ENCODE measurements around the gene LRRTM4.

LRRTM4 gene

DNA sequence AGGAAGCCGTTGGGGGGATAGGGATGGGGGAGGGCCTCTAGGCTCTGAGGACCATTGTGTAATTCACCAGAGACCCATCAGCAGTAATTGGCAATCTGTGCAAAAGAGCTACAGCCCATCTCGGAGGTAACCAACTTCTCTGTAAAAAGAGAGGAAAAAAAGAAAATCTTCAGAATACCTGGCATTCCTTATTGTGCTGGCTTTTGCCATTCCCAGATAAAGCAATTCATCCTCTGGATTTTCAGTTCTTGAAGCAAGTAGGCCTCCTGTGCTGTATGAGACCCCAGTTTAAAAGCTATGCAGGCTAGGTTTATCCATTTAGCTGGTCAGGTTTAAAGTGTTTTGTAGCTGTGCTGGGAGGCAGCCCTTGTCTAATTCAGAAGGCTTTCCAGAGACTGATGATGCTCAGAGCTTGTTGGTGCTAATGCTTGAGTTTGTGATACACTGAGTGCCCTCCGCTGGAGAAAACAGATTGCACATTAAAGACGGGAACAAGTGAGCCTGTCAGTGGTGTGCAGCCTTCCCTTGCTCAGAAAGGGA, at the start of gene LRRTM4:
Gene LRRTM4, minus strand, starts transcription at position 446 of the 540 bp plus-strand sequence.
- no peak for DNase-seq

DNA sequence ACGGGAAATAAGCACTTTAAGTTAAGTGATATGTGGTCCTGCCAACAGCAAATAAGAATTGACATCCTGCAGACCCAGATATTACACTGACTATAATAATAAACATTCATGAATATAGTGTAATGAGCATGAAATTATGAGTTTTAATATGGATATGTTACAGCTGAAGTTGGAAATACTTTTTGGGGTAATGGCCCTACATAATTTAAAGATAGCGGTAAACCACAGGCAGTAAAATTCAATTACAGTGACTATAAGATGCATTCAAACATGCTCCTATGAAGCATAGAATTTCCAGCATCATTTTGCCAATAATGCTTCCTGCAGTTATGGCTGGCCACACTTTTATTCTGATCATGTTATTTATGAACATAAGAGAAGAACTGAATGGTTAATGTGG, 49.4 kb upstream of the LRRTM4 start:
- no peak for DNase-seq

DNA sequence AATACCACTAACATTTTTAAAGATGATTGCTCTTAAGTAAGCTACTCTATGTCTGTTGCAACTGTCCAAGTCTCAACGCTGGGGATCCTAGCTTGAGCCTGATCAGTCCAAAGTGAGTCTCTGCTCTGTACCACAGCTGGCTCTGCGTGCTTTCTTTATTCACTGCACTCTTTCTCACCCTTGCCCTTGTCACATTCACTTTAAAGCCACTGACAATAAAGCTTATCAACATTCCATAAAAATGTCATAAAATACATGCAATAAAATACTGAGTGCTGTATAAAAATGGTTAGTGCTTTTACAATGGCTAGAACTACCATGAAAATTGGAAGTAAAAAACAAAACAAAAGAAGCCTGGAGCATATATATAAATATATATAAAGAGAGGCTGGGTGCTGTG, 45.5 kb upstream of the LRRTM4 start:
- DNase-seq, result no peak

GRCh38 chr2:77566582-77566981, 44.4 kb upstream of the LRRTM4 start:
- no peak for DNase-seq

GRCh38 chr2:77566131-77566530, 44.0 kb upstream of the LRRTM4 start:
- no peak for DNase-seq

GRCh38 chr2:77552956-77553355, 30.8 kb upstream of the LRRTM4 start:
- no peak for DNase-seq

DNA sequence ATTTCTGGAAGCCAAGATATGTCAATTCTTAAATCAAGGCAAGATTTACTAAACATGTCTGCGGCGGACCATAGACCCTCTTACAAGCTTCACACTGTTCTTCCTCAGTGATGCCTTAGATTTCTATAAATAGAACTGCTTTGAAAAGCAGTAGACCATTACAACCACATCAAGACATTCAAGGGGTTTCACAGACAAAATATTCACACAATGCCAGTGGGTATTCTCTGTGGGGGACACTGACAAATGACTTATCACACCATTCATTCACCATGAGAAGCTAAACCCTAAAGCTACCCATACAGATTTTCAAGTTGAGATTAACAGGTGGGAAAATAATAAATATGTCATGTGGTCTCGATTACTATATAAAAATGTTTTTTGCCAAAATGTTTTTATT, 15.9 kb upstream of the LRRTM4 start:
- DNase-seq, result no peak

- no peak for DNase-seq
These were observed 712 bp upstream of the LRRTM4 start for GRCh38 chr2:77522888-77523287.

DNA sequence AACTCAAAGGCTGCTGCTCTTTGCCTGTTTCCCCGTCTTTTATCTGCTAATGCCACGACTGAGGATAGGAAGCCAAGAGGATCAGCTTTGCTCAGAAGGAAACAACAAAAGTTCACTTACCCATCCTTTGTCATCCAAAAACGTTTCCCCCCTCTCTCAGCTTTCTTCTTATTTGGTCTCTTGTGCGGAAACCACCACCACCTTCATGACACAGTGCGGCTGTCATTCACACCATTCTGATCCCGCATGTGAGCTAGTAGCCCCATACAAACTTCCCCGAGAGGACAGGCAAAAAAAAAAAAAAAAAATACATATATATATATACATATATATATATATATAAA, 656 bp downstream of the LRRTM4 start:
- no peak for DNase-seq

GRCh38 chr2:77520641-77521547, 1.3 kb downstream of the LRRTM4 start:
- DNase-seq, result no peak

DNA sequence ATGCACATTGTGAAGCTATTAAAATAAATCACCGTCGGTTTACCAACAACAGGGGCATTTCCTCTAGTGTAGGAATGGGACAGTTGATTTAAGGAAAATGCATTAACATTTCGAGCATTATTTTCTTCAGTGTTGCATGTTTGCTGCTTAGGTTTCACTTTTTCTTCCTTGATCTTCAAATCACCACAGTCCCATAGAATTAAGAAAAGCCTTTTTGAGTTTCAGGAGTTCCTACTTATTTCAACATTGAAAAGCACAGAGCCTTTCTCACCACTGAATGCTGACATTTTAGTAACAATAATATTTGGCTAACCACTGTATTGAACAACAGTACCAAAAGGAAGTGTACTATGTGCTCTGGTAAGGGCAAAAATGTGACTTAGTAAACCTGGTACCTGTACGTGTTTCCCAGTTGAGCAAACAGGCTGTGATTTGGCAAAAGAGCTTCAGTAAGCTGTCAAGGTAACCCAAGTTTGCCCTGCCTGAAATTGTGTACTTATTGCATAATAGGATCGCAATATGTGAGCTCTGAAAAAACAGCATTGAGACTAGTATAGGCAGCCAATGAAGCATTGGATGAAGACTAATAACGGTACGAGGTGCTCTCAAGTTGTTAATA, 2.2 kb downstream of the LRRTM4 start:
- no peak for DNase-seq

GRCh38 chr2:77519164-77519887, 2.9 kb downstream of the LRRTM4 start:
- no peak for DNase-seq

DNA sequence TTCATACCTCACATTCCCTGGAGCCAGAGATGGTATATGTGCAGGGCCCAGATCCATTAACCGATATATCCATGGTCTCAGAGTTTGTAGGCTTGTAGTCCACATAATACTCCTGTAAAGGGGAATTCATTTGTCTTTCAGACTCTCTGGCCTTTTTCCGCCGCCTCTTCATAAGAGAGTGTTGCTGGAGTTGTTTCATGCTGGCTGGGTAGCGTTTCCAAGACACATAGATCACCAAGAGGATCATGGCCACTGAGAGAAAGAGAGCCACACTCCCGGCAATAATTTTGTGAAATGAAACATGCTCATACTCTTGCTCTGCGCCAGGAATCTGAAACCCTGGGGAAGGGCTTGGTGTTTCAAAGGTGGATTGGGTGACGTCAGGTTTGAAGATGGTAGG, 3.9 kb downstream of the LRRTM4 start:
- no peak for DNase-seq

DNA sequence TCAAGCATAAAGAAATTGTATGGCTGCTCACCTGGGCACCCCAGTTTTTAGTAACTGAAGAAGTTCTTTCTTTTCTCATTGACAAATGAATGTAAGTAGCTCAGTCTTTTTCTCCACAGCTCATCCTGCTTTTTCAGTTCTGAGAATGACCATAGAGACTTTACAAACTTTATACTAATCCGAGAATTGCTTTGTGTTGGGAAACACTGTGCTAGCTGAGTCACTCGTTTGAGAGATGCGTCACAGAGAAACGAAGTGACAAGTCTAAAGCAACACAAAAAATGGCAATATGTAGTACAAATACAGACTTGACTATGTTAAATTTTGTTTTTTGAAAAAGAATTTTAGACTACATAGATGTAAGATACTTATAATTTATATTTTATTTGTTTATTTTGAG, 9.0 kb downstream of the LRRTM4 start:
- no peak for DNase-seq

DNA sequence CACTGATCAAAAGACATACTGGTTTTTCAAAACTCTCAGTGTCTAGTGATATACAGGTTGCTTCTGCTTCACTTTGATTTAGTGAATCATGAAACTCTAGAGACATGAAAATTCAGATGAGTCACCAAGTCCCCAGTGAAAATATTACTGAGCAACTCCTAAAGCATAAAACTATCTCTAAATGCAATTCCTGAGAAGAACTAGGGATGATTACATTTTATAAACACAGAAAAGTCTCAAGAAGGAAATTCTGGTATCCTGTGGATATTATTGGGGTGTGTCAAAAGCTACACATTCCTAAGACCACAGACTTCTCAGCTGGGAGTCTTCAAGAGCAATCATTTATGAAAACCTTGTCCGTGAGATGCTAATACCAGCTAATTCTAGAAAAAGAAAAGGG, 9.7 kb downstream of the LRRTM4 start:
- no peak for DNase-seq

DNA sequence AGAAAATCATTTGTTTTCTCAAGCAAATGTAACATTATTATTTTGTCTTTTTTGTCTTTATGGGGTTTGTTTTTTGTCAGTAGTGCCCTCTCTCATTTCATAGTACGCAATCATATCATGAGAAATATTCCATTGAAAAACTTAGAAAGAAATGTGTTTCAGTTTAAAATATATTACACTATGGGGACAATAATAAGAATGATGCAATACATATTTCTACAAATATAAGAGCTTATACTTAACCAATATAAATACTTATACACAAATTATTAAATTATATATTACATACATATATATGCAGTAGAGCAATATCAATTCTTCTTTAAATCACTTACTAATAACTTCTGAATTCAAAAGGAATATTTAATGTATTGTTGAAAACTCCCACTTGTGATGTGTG, 13.7 kb downstream of the LRRTM4 start:
- no peak for DNase-seq

- no peak for DNase-seq
These were observed 14.5 kb downstream of the LRRTM4 start for GRCh38 chr2:77507657-77508056.

DNA sequence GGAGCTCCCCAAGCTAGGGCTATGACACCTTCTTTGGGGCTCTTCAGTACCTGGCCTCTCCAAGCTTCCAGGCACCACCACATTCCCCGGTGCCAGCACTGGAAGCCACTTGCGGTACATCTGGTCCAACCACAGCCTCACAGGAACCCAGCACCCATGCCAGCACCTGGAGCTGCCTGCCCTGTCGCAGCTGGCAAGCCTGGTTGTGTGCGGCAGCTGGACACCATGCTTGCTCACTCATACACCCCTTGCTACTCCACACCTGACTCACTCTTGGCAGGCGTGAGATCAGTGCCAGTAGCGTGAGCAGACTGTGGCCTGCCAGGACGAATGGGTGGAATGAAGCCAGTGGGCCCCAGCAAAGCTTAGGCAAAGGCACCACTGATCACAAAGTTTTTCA, 34.0 kb downstream of the LRRTM4 start:
- DNase-seq, result no peak

DNA sequence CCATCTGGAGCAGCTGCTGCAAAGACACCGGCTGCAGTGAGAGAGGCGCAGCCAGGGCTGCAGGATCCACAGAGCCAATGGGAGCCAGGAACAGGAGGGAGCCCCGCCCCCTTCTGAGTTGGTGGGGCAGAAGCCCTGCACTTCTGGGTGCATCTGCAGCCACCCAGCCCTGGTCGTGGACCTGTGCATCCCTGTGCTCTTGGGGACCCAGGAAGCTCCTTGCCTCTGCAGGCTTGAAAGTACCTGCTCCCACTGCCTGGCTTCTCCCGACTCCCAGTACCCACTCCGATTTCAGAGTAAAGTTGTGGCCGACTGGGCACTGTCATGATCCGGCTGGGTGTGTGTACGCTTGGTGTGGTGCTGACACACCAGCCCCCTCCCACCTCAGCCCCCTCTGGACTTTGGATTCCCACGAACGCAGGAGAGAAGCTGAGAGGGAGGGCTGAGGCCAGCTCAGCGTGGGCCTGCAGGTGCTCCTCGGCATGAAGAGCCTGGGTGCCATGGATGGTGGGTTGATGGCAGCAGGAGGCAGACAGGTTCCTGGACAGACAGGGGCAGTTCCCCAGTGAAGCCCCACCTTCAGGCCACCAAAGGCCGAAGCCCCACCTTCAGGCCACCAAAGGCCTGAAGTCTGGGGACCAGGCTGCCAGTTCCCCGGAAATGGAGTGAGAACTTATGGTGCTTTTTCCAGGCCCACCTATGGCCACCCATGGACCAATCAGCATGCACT, 34.9 kb downstream of the LRRTM4 start:
- DNase-seq, result no peak

- no peak for DNase-seq
These were observed 38.1 kb downstream of the LRRTM4 start for GRCh38 chr2:77484026-77484425.

DNA sequence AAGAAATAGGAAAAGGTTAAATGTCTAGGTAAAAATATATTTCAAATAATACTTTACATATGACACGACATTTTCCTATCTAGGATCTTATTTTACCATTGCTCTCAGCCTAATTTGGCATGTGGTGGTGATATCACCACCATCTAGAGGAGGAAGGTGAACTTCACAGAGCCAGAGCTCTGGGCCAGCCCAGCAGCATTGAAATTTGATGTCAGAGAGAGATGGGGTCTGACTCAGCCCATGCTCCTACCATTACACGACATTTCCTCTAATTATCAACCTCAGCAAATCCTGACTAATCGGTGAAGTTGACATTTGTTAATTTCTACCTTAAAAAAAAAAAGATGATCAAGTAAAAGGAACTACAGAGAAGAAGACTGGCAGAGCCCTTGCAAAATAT, 42.3 kb downstream of the LRRTM4 start:
- no peak for DNase-seq

- no peak for DNase-seq
These were observed 42.8 kb downstream of the LRRTM4 start for GRCh38 chr2:77479395-77479794.

- no peak for DNase-seq
These were observed 52.1 kb downstream of the LRRTM4 start for GRCh38 chr2:77470096-77470495.

Measured in cerebellar nuclear complex (tissue), 1 donor.